HG03354 (cell line): ENCODE results near the gene C1orf105.
"Not testable (repeated sequence)": the region's sequence is repeated elsewhere in the genome, so short reads cannot be mapped to it uniquely, and the experiment has no call there.

Source experiments
- ATAC-seq: cut with Tn5 transposase; IDR thresholded peaks from one replicate; pipeline ENCODE4 v1.9.1; 2021; ENCODE audit warnings: mild to moderate bottlenecking; ENCODE audit not compliant: unreplicated experiment, poor library complexity, severe bottlenecking

The C1orf105 gene

GRCh38 chr1:172421974-172422604, 1.6 kb downstream of the C1orf105 start:
- ATAC-seq = no peak

- no peak for ATAC-seq
These were observed 2.9 kb downstream of the C1orf105 start for GRCh38 chr1:172423336-172423735.

- ATAC-seq = no peak
These were observed 4.9 kb downstream of the C1orf105 start for GRCh38 chr1:172425339-172425738.

GRCh38 chr1:172427191-172427590, 6.7 kb downstream of the C1orf105 start:
- ATAC-seq = no peak

GRCh38 chr1:172429331-172430127, 9.0 kb downstream of the C1orf105 start:
- ATAC-seq = no peak

GRCh38 chr1:172430128-172430454, 9.6 kb downstream of the C1orf105 start:
- no peak for ATAC-seq

- ATAC-seq = no peak
These were observed 10.7 kb downstream of the C1orf105 start for GRCh38 chr1:172431204-172431603.

- ATAC-seq = no peak
These were observed 11.3 kb downstream of the C1orf105 start for GRCh38 chr1:172431721-172432192.

GRCh38 chr1:172437183-172437582, 16.7 kb downstream of the C1orf105 start:
- not testable (repeated sequence) for ATAC-seq

GRCh38 chr1:172442404-172442803, 21.9 kb downstream of the C1orf105 start:
- no peak for ATAC-seq

- ATAC-seq = no peak
These were observed 22.5 kb downstream of the C1orf105 start for GRCh38 chr1:172442843-172443565.

GRCh38 chr1:172443666-172444453, 23.4 kb downstream of the C1orf105 start, which contains the start of gene PIGC:
Gene PIGC, minus strand, starts transcription at chr1:172444069. Its CDS starts 1,447 bp downstream, at chr1:172442622.
- peak; percentile 100 for ATAC-seq

- ATAC-seq = no peak
These were observed 26.1 kb downstream of the C1orf105 start for GRCh38 chr1:172446547-172446946.

- no peak for ATAC-seq
These were observed 27.2 kb downstream of the C1orf105 start for GRCh38 chr1:172447641-172448040.

GRCh38 chr1:172448995-172449584, 28.6 kb downstream of the C1orf105 start:
- ATAC-seq = no peak

GRCh38 chr1:172449585-172450523, 29.4 kb downstream of the C1orf105 start:
- peak; percentile 95 for ATAC-seq

- ATAC-seq = no peak
These were observed 30.0 kb downstream of the C1orf105 start for GRCh38 chr1:172450524-172450885.

- ATAC-seq = no peak
These were observed 30.5 kb downstream of the C1orf105 start for GRCh38 chr1:172451002-172451443.
